HG03342 (cell line): Measurements from ENCODE around the gene PPL.
"Not testable (repeated sequence)": the region's sequence is repeated elsewhere in the genome, so short reads cannot be mapped to it uniquely, and the experiment has no call there.

ENCODE experiments used
- ATAC-seq: cut with Tn5 transposase; IDR thresholded peaks from one replicate; pipeline ENCODE4 v1.9.1; 2021; ENCODE audit warnings: mild to moderate bottlenecking, moderate library complexity; ENCODE audit not compliant: unreplicated experiment

Gene PPL

GRCh38 chr16:4913130-4913773 lies 23.7 kb downstream of the PPL start:
- no peak for ATAC-seq

GRCh38 chr16:4911970-4912386 lies 25.0 kb downstream of the PPL start:
- ATAC-seq, result no peak

GRCh38 chr16:4910828-4911227 lies 26.1 kb downstream of the PPL start:
- ATAC-seq, result no peak

GRCh38 chr16:4909825-4910224 lies 27.1 kb downstream of the PPL start:
- ATAC-seq, result no peak

GRCh38 chr16:4908854-4909401 lies 28.0 kb downstream of the PPL start:
- no peak for ATAC-seq

GRCh38 chr16:4904942-4905615 lies 31.9 kb downstream of the PPL start:
- no peak for ATAC-seq

- no peak for ATAC-seq
These were observed 32.6 kb downstream of the PPL start for GRCh38 chr16:4904108-4904941.

GRCh38 chr16:4902038-4902437 lies 34.9 kb downstream of the PPL start:
- ATAC-seq, result no peak

GRCh38 chr16:4900750-4901149 lies 36.2 kb downstream of the PPL start:
- ATAC-seq, result no peak

GRCh38 chr16:4900036-4900435 lies 36.9 kb downstream of the PPL start:
- no peak for ATAC-seq

- ATAC-seq, result no peak
These were observed 37.5 kb downstream of the PPL start for GRCh38 chr16:4899474-4899846.

- no peak for ATAC-seq
These were observed 38.0 kb downstream of the PPL start for GRCh38 chr16:4898811-4899473.

- no peak for ATAC-seq
These were observed 39.6 kb downstream of the PPL start for GRCh38 chr16:4897328-4897727.

GRCh38 chr16:4896761-4897160 lies 40.2 kb downstream of the PPL start:
- ATAC-seq, result not testable (repeated sequence)

GRCh38 chr16:4895366-4895765 lies 41.6 kb downstream of the PPL start:
- no peak for ATAC-seq

GRCh38 chr16:4894276-4895150 lies 42.4 kb downstream of the PPL start:
- ATAC-seq, result no peak

- no peak for ATAC-seq
These were observed 43.7 kb downstream of the PPL start for GRCh38 chr16:4893103-4893862.

- no peak for ATAC-seq
These were observed 44.4 kb downstream of the PPL start for GRCh38 chr16:4892361-4893102.

GRCh38 chr16:4891886-4892216 lies 45.1 kb downstream of the PPL start:
- ATAC-seq, result no peak
